Stimulated activated CD4-positive, alpha-beta T cell treated with anti-CD3 and anti-CD28 coated beads, TNF-alpha, amount 100 ng/mL, for 48 hours (primary cell): ENCODE measurements around the gene PAEP.
"Not testable (repeated sequence)": the region's sequence is repeated elsewhere in the genome, so short reads cannot be mapped to it uniquely, and the experiment has no call there.

Source experiments
- DNase-seq, 3 donors: peaks; one replicate each; pipeline ENCODE4 v3.0.0-alpha.2; 2020; ENCODE audit warnings: low read depth in 3 of 3

The PAEP gene

GRCh38 chr9:135561391-135562234 is at the start of gene PAEP:
Gene PAEP, plus strand, starts transcription at chr9:135561756.
- DNase-seq, result no peak

GRCh38 chr9:135512241-135512603 is 49.3 kb upstream of the PAEP start:
- no peak for DNase-seq

GRCh38 chr9:135512904-135513303 is 48.7 kb upstream of the PAEP start:
- no peak for DNase-seq

GRCh38 chr9:135513351-135513846 is 48.2 kb upstream of the PAEP start:
- DNase-seq, result no peak

GRCh38 chr9:135513906-135514305 is 47.6 kb upstream of the PAEP start:
- not testable (repeated sequence) for DNase-seq

GRCh38 chr9:135514342-135515082 is 47.0 kb upstream of the PAEP start:
- no peak for DNase-seq

DNA sequence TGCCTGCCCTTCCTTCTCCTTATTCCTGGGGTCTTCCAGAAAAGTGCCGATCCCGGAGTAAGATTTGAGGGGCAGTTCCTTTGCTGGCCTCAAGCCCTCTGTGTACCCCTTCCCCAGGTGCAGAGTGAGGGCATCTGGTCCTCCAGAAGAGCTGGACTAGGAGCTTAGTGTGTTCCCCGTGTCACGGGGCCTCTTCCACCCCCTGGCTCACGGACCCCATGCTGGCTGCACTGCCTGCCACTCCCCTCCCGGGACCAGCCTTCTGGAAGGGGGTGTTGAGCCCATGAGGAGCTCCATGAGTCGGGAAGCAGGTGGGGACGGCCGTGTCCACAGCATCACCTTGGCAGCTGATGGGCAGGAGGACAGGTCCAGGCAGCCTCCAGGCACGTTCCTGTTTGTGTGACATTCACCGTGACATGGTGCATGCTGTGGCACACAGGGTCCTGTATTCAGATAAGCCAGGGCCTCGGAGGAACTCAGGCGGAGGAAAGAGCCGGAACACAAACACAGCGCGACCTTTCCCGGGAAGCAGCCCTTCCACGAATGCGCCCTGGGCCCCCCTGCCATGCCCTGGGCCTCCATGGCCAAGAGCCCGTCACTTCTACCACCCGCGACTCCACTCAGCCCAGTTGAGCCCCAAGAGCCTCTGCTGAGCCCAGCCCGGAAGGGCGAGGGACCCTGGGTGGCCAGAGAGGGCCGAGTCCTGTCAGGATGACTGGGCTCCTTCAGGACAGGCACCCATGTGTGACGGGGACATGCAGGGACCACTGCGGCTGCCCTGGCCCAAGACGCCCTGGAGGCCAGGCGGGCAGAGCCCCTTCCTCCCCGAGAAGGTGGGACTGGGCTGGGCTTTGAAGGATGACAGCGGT is 46.2 kb upstream of the PAEP start:
- DNase-seq, result no peak

DNA sequence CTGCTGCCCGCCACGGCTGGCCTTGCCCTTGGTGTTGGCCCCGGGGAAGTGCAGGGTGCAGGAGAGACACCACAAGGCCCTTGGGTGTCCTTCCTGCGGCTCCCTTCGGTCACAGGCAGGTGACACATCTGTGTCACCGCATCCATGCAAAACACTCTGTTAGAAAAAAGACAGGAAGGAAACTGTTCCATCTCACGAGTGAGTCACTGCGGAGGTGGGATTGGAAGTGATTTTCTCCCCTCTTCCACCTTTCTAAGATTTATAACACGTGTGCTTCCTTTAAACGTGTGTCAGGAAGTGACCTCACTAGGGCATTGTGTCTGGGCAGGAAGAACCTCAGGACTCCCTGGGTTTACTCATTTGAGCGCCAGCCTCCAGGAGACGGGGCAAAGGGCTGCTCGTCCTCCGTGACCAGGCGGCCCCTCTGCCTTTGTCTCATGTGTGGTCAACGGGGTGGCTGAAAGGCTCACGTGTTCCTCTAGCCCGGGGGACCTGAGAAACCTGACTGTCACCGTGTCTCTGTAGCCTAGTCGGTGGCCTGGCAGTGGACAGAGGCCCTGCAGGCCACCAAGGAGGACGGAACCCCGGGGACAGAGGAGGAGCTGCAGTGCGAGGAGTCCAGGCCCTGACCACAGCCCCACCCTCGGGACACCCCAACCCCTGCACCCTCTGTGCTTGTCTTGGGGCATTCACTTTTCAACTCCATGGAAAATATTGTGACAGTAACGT is 45.3 kb upstream of the PAEP start:
- no peak for DNase-seq

DNA sequence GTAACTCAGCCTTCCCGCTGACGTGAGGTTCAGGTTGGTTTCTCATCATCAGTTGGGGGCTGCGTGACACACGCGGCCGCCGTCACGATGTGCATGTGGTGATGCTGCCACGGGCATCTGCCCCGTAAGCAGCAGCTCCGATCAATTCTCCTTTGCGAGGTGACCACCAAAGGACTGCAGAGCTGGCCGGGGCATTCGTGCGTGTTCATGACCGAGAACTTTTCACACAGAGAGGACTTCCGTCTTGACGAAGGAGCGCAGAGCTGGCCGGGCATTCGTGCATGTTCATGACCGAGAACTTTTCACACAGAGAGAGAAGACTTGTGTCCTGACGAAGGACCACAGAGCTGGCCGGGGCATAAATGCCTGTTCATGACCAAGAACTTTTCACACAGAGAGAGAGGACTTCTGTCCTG is 44.1 kb upstream of the PAEP start:
- no peak for DNase-seq

DNA sequence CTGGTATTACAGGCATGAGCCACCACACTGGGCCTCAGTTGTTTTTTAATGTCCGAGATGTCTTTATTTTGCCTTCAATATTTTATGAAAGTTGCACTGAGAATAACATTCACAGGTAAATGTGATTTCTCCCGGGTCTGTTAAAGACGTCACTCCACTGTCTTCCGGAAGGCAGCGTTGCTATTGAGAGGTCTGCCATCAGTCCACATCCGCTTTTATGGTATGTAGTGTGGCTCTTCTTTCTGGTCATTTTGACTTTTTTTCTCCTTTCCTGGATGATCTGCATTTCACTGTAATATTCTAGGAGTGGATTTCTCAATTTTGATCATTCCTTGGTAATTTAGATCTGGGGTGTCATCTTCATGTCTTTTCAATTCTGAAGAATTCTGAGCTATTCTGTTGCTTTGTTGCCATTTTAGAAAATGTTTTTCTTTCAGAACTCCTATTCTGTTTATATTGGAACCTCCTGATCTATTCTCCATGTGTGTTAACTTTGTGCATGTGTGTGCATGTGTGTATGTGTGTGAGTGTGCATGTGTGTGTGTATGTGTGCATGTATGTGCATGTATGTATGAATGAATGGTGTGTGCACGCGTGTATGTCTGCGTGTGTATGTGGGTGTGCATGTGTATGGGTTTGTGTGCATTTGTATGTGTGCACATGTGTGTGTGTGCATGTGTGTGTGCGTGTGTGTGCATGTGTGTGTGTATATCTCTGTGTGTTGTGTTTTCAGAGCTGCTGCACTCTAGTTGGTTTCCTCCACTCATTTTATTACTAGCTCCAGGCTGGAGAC is 42.2 kb upstream of the PAEP start:
- DNase-seq, result no peak

GRCh38 chr9:135520916-135521607 is 40.5 kb upstream of the PAEP start, which contains the start of gene LCN1:
Gene LCN1, plus strand, starts transcription at chr9:135521440. Its CDS starts 58 bp downstream, at chr9:135521498.
- DNase-seq, result no peak

- no peak for DNase-seq
Observed at GRCh38 chr9:135521608-135522095, 39.9 kb upstream of the PAEP start.

- DNase-seq, result no peak
Observed at GRCh38 chr9:135522137-135522877, 39.2 kb upstream of the PAEP start.

DNA sequence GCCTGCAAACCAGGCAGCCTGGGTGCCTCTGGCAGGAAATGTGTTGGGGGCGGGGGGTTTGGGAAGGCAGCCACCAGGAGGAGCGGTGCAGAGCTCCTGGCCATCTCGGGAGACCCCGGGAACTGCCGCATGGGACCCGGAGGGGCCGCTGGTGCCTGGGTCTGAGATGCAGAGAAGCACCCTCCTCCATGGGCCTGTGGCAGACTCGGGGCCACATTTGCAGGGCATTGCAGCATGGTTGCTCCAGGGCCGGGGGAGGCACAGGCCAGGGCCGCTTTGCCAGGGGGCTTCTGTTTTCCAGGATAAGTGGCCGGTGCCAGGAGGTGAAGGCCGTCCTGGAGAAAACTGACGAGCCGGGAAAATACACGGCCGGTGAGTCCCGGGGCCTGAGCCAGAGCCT is 38.6 kb upstream of the PAEP start:
- DNase-seq, result no peak

DNA sequence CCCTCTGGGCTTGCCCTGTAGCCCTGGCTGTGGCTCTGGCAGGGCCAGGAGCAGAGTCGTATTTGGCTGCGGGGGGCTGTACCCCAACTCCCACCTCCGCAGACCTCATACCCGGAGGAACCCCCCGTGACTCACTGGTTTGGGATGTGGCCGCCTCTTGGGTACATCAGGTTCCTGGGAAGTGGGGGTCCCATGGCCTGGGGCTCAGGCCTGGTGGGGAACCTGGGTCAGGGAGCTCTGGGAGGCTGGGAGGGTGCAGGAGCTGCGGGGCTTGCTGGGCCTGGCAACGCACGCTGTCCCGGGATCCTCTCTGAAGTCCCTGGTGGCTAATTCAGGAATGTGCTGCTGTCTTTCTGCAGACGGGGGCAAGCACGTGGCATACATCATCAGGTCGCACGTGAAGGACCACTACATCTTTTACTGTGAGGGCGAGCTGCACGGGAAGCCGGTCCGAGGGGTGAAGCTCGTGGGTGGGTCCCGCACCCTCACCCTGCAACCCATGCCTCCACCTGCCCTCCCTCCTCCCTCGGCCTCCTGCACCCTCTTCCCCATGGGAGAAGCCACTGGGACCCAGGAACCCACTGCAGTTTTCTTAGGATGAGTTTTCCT is 37.9 kb upstream of the PAEP start:
- no peak for DNase-seq

GRCh38 chr9:135524130-135524861 is 37.3 kb upstream of the PAEP start:
- no peak for DNase-seq

DNA sequence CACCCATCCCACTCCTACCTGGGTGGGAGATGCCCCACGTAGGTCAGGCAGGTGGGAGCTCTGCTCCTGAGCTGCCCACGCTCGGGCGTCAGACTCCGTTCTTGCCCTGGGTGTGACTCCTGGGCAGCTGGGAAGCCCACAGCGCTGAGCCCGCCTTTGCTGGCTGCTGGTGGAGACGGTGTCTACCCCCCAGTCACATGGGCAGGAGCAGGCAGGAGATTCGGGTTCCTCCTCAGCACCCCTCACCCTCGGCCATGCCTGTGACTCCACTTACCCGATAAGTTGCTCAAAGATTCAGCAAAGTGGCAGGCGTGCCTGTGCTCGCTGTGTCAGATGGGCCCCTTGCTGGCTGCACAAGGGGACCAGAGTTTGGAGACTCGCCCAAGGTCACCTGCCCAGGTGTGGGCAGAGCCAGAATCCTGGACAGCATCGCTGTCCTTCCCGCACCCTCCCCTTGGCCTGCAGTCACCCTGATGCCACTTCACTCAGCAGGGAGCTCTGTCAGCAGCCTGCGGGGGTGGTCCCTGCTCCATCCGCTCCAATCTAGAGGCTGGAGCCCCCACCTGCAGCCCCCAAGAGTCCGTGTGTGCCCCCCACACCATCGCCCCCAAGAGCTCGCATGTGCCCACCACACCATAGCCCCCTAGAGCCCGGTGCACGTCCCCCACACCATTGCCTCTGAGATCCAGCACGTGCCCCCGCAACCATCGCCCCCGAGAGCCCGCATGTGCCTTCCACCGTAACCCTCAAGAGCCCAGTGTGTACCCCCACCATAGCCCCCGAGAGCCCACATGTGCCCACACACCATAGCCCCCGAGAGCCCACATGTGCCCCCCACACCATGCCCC is 36.1 kb upstream of the PAEP start:
- no peak for DNase-seq
